ENCODE data around the gene PYM1. TPM values are rescaled to one million over a fixed set of nuclear protein-coding genes. Genes with fewer than 3 reads are reported as not detected.

The PYM1 gene
- total RNA-seq, 1 experiment from 2014 or later, result 58.9 TPM

- no peak overlapping the region for H3K9ac ChIP-seq (ENCODE audit: extremely low read depth, insufficient read length, low read length)
- Mint-ChIP-seq H3K36me3 (ENCODE audit: insufficient read depth in 1 of 3, low read depth in 3 of 3) (no peaks in the 10 kb centered on the region; a peak in 1 of 7 replicates), H3K27ac (no peak overlapping the region), H3K4me3 (peak overlapping the region; percentile 82; a peak in 2 of 5 replicates), H3K9me3 (no peaks in the 10 kb centered on the region; a peak in 1 of 5 replicates), H3K4me1 (peaks cover 27 to 32% of the 10 kb centered on the region in 2 experiments), H3K27me3 (ENCODE audit: low read depth) (peaks cover 32% of the 10 kb centered on the region)
- H4K5ac ChIP-seq (ENCODE audit: insufficient read length, low read depth, low read length), result no peak overlapping the region
- DNase-seq, result no peak
- no peak for TF ChIP-seq CTCF (conservative IDR thresholded peaks at IDR 0.05)
- H3K14ac ChIP-seq (ENCODE audit: insufficient read depth, low read length), result no peak overlapping the region
- H3K18ac ChIP-seq (ENCODE audit: insufficient read length, low read depth, low read length), result no peak overlapping the region
- H3K4me1 ChIP-seq (ENCODE audit: insufficient read depth, low read length), result peaks cover 6% of the 10 kb centered on the region; the same call in 1 of the 2 replicates
- no peak overlapping the region for H3K27ac ChIP-seq (ENCODE audit: insufficient read length, low read depth, low read length)
- no peak overlapping the region for H3K23ac ChIP-seq (ENCODE audit: insufficient read length, low read depth, low read length)
- H3K4ac ChIP-seq (ENCODE audit: low read depth, low read length), result no peak overlapping the region
- H2AFZ ChIP-seq (ENCODE audit: low read length), result no peak overlapping the region
- no peaks in the 10 kb centered on the region for H3K79me2 ChIP-seq (ENCODE audit: insufficient read depth, low read length)
- no peak overlapping the region for H4K91ac ChIP-seq (ENCODE audit: insufficient read length, low read depth, low read length)
- no CpG with 5 or more reads among the region's 7 CpGs for WGBS (ENCODE audit: extremely low coverage, insufficient read length, low lambda C conversion rate)
- no peak overlapping the region for H4K8ac ChIP-seq (replicated peaks; ENCODE audit: insufficient read length, low read depth, low read length)
- H4K20me1 ChIP-seq (ENCODE audit: control insufficient read depth, insufficient read depth, insufficient read length), result no peaks in the 10 kb centered on the region
- peak overlapping the region; percentile 88 for H3K4me2 ChIP-seq (ENCODE audit: insufficient read depth, insufficient read length, low read length)
- H3K79me1 ChIP-seq (ENCODE audit: insufficient read depth, low read depth, low read length, poor library complexity, severe bottlenecking), result no peaks in the 10 kb centered on the region
- no peak overlapping the region for H2BK12ac ChIP-seq (ENCODE audit: insufficient read length, low read depth, low read length)
- no peak overlapping the region for H2BK15ac ChIP-seq (ENCODE audit: low read depth, low read length)
- peaks cover 4% of the 10 kb centered on the region; the same call in 1 of the 2 replicates for H3K27me3 ChIP-seq (ENCODE audit: insufficient read depth, low read length)
- H2BK120ac ChIP-seq (ENCODE audit: low read depth, low read length, poor library complexity, severe bottlenecking), result no peak overlapping the region
- no peak overlapping the region for H3K56ac ChIP-seq (ENCODE audit: insufficient read length, low read depth, low read length)
- no peak overlapping the region for H2BK5ac ChIP-seq (ENCODE audit: insufficient read length, low read length)
- H3T11ph ChIP-seq (ENCODE audit: low read length), result no peak overlapping the region
- H2BK20ac ChIP-seq (ENCODE audit: low read depth, low read length, poor library complexity, severe bottlenecking), result no peak overlapping the region
- no peak overlapping the region for H2AK5ac ChIP-seq (ENCODE audit: insufficient read length, low read length)
- H3K9me3 ChIP-seq (ENCODE audit: control insufficient read depth, low read depth, low read length), result no peaks in the 10 kb centered on the region
- peaks cover 15% of the 10 kb centered on the region for H3K23me2 ChIP-seq (ENCODE audit: insufficient read length, low read depth, low read length, poor library complexity, severe bottlenecking)
These were observed 5.6 kb upstream of the PYM1 start for GRCh38 chr12:55933169-55933798.
